Activated CD4-positive, alpha-beta T cell treated with anti-CD3 and anti-CD28 coated beads for 4 hours (primary cell): Measurements from ENCODE around the gene XYLT2.
A peak's percentile ranks its signal among the peaks of the same experiment; 100 is the strongest.

Experiments used
- DNase-seq, 2 donors: peaks; one replicate each; pipeline ENCODE4 v3.0.0-alpha.2; 2020

The XYLT2 gene

DNA sequence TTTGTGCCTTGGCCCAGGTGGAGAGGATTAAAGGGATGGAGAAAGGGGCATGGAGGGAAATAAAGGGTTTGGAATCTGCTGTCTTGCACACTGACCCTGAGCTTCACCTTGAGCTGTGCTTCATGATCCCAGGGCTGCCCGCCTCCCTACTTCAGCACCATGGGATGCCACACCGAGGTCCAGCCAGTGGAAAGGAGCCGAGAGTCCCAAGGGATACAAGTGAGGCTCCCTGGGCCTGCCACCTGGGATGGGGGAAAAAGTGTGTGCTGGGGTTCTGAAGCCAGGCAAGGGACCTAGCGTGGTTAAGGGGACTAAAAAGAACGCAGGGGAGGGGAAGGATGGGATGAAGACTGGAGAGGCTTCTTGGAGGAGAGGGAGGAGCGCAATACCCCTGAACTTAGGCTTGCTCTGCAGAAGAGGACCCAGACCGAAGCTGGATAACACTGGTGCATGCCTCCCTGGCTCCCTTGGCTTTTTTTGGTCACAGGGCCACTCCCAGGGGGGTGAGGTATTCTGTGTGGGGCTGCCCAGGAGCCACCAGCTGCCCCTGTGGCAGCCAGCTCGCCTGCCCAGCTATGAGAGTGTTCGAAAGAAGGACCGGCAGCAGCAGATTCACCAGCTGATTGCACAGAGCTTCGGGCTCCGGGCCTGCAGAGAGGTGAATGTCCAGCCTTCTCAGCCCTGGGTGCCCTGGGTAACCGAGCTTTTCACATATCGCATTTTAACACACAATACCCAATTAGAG lies 19.9 kb downstream of the XYLT2 start:
- no peak for DNase-seq

- no peak for DNase-seq
These were observed 21.5 kb downstream of the XYLT2 start for GRCh38 chr17:50367401-50367800.

- no peak for DNase-seq
These were observed 24.1 kb downstream of the XYLT2 start for GRCh38 chr17:50370052-50370451.

DNA sequence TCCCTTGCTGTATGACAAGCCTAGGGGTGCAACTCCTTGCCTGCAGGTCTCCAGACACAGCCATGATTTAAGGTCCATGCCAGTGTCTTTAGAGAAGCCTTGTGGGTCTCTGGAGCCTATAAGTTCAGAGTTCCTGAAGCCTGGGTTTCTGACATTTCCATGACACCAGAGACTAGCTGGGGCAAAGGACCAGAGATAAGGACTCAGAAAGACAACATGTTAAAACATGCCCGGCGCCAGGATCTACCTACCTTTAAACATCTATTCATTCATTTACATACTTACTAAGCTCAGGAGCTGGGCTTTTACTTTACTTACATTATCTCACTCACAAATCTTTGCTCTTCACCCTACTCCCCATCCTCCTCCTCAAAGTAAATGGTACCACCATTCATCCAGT lies 25.6 kb downstream of the XYLT2 start:
- DNase-seq = no peak

DNA sequence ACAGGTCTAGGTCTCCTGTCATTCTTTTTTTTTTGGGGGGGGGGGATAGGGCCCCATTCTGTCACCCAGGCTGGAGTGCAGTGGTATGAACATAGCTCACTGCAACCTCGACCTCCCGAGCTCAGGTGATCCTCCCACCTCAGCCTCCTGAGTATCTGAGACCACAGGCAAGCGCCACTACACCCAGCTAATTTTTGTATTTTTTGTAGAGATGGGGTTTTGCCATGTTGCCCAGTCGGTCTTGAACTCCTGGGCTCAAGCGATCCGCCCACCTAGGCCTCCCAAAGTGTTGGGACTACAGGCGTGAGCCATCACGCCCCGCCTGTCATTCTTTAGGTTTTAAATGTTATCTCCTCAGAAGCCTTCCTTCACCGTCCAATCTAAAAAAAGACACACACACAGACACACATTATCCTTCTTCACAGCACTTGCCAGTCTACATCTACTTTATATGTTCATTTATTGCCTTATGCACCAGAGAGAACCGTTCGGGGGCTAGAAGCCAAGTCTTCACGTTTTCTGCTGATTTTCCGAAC lies 26.4 kb downstream of the XYLT2 start:
- no peak for DNase-seq

GRCh38 chr17:50372758-50373556 lies 27.0 kb downstream of the XYLT2 start, which contains the start of the genes EME1 and MRPL27:
TSS of gene EME1 (plus strand) at chr17:50373229. CDS start at chr17:50375209, 1,980 bp downstream.
TSS of gene MRPL27 (minus strand) at chr17:50373184. CDS start at chr17:50373170, 14 bp downstream.
- DNase-seq = peak; percentile 81 to 84

DNA sequence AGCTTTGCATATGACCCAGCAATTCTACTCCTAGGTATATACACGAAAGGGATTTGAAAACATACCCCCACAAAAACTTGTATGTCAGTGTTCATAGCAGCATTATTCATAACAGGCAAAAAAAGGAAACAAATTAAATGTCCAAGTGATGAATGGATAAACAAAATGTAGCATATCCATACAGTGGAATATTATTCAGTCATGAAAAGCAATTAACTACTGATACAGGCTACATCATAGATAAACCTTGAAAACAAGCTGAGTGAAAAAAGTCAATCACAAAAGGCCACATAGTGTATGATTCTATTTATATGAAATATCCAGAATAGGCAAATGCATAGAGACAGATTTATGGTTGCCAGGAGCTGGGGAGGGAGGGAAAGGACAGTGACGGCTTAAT lies 27.8 kb downstream of the XYLT2 start:
- no peak for DNase-seq

GRCh38 chr17:50375858-50376538 lies 30.1 kb downstream of the XYLT2 start:
- DNase-seq = no peak

- no peak for DNase-seq
These were observed 33.6 kb downstream of the XYLT2 start for GRCh38 chr17:50379351-50380132.

DNA sequence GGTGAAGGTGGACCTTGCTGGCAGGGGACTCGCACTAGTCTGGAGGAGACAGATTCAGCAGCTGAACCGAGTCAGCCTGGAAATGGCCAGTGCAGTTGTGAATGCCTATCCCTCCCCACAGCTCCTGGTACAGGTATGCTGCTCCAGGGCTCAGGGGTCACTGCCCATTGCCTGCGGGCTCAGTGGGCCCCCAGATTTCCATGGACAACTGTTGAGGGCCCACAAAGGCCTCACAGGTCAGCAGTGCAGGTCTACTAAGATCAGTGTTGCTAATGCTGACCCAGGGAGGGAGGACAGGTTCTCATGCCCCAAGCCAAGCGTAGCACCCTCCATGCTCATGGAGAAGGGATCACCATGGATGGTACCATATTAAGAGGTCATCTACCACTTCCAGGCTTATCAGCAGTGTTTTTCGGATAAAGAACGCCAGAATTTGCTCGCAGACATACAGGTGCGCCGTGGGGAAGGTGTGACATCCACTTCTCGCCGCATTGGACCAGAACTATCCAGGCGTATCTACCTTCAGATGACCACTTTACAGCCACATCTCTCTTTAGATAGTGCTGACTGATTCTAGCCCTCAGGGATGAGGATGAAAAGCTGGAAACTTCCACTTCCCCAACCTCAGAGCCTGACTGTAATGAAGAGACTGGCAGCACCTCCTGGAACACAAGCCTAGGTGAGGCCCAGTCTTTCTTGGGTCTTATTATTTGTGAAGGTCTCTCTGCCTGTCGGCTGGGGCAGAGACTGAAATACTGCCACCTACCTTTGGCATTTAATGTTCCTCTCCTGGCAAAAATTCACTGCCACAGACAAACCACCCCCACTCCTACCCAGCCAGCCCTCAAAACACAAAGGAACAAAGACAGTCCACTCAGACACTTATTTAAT lies 34.7 kb downstream of the XYLT2 start:
- DNase-seq = no peak

GRCh38 chr17:50381260-50381815 lies 35.4 kb downstream of the XYLT2 start:
- no peak for DNase-seq

- DNase-seq = no peak
These were observed 36.0 kb downstream of the XYLT2 start for GRCh38 chr17:50381920-50382319.

DNA sequence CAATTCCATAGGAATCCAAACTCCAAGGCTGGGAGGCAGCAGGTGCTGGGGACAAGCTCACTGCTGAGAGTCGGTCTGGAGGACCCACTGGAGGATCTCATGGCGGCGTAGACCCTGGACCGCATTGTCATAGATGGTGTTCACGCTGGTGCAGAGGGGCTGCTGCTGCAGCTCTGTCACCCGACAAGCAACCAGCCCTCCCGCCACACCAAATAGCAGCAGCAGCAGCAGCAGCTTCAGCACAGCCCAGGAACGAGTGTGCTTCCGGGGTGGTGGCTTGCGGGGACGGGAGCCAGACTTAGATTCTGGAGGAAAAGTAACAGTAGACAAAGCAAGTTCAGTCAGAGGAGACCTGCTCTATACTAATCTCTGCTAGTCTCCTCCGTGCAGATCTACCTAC lies 37.0 kb downstream of the XYLT2 start:
- no peak for DNase-seq

DNA sequence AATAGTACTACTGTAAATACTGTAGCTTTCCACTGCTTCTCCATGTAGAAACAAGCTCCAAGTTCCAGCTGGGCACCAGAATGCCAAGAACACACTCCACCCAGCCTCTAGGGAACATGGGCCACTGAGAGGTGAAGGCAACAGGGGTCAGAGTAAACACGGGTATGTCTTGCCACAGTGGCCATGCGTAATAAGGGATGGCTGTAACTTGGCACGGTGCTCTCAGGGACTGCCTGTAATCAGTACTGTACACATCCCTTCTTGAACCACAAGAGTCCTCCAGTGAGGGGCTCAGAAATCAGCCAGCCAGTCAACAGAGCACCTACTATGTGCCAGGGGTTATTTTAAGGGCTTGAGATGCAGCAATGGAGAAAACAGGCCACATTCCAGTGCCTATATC lies 40.6 kb downstream of the XYLT2 start:
- DNase-seq = no peak

DNA sequence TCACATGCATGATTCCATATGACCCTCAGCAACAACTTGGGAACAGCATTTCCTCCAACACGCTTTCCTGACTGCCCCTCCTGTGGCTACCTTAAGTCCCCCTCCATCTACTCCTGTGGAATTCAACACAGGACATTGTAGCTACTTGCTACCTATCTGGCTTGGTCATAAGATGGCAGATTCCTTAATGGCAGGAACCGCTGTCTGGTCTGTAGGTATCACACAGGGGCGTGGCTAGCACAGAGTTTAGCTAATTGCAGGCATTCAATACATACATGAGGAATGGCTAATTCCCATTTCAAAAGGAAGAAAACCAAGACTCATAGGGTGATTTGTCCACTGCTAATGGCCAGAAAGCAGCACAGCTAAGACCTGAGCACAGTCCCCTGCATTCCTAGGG lies 42.8 kb downstream of the XYLT2 start:
- DNase-seq = no peak

GRCh38 chr17:50389534-50389933 lies 43.6 kb downstream of the XYLT2 start:
- DNase-seq = no peak

GRCh38 chr17:50392621-50393020 lies 46.7 kb downstream of the XYLT2 start:
- DNase-seq = no peak

- DNase-seq = no peak
These were observed 47.8 kb downstream of the XYLT2 start for GRCh38 chr17:50393700-50394099.

DNA sequence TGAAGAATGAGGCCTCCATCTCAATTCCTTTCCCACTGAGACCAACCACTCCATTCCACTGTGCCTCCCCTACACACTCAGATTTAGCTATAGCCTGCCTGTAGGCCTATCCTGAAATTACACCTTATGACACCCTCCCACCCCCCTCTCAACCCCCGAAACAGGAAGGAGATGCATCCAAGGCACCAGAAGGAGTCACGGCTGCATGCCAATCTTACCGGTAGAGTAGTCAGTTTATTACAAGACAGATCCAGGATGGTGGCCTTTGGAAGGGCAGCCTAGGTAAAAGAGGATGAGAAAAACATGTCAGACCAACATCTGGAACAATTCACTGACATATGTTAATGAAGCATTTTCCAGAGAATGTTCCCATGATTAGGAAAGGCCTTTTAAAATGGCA lies 48.8 kb downstream of the XYLT2 start:
- DNase-seq = no peak

- peak; percentile 12 to 16 for DNase-seq
These were observed 50.6 kb downstream of the XYLT2 start for GRCh38 chr17:50396261-50397110.
